ENCODE results near the gene ZDHHC24. TPM values are rescaled to one million over a fixed set of nuclear protein-coding genes. Genes with fewer than 3 reads are reported as not detected.

ZDHHC24 gene
- total RNA-seq, 1 experiment from 2014 or later: 29.5 TPM

- Histone ChIP-seq H3K4me3 (ENCODE audit: low read depth in 2 of 2, low read length in 2 of 2) (no peak overlapping the region), H3K27ac (ENCODE audit: low read length) (no peak overlapping the region), H3K27me3 (ENCODE audit: control insufficient read depth, insufficient read depth, low read length) (no peaks in the 10 kb centered on the region), H3K36me3 (ENCODE audit: control insufficient read depth, insufficient read depth, low read length) (no peaks in the 10 kb centered on the region), H3K4me1 (ENCODE audit: control insufficient read depth, insufficient read depth, low read length) (no peaks in the 10 kb centered on the region), H3K9me3 (ENCODE audit: control insufficient read depth, insufficient read depth, low read depth, low read length) (no peaks in the 10 kb centered on the region)
- in situ Hi-C loops (cut with HindIII; ENCODE audit: low pct_unique_long_range_greater_than_20kb, low sequenced_read_pairs): no loop called here
- no peak for ATAC-seq
- TF ChIP-seq SIN3A (IDR thresholded peaks at IDR 0.05; ENCODE audit: borderline replicate concordance, insufficient read depth, low read depth, low read length) (no peak), REST (IDR thresholded peaks at IDR 0.05; ENCODE audit: insufficient read depth in 1 of 2, low read depth in 2 of 2, low read length in 1 of 2) (no peak), CTCF (IDR thresholded peaks at IDR 0.05) (no peak), POLR2AphosphoS5 (IDR thresholded peaks at IDR 0.05; ENCODE audit: low read depth, low read length) (no peak), TCF7L2 (IDR thresholded peaks at IDR 0.05; ENCODE audit: low read depth, low read length) (no peak)
- intact Hi-C loops (cut with micrococcal nuclease; ENCODE audit: unreplicated experiment): loop anchor here (10.0 kb wide), 1 partner anchor 104 kb away; the partner anchor contains the start of gene RBM4B
- CTCF ChIA-PET: no interaction called here
- DNase-seq (ENCODE audit: low read depth, low spot score): no peak
- no TSS peak for BruUV-seq (replicated peaks)
- POLR2A ChIA-PET: no interaction called here
Observed at GRCh38 chr11:66570850-66571180, 25.0 kb upstream of the ZDHHC24 start.

GRCh38 chr11:66570079-66570849, 24.4 kb upstream of the ZDHHC24 start:
- Histone ChIP-seq H3K4me1 (ENCODE audit: control insufficient read depth, insufficient read depth, low read length) (no peaks in the 10 kb centered on the region), H3K4me3 (ENCODE audit: low read depth in 2 of 2, low read length in 2 of 2) (no peak overlapping the region), H3K27me3 (ENCODE audit: control insufficient read depth, insufficient read depth, low read length) (no peaks in the 10 kb centered on the region), H3K9me3 (ENCODE audit: control insufficient read depth, insufficient read depth, low read depth, low read length) (no peaks in the 10 kb centered on the region), H3K36me3 (ENCODE audit: control insufficient read depth, insufficient read depth, low read length) (no peaks in the 10 kb centered on the region), H3K27ac (ENCODE audit: low read length) (no peak overlapping the region)
- TF ChIP-seq SIN3A (IDR thresholded peaks at IDR 0.05; ENCODE audit: borderline replicate concordance, insufficient read depth, low read depth, low read length) (no peak), POLR2AphosphoS5 (IDR thresholded peaks at IDR 0.05; ENCODE audit: low read depth, low read length) (no peak), CTCF (IDR thresholded peaks at IDR 0.05) (no peak), REST (IDR thresholded peaks at IDR 0.05; ENCODE audit: insufficient read depth in 1 of 2, low read depth in 2 of 2, low read length in 1 of 2) (no peak), TCF7L2 (IDR thresholded peaks at IDR 0.05; ENCODE audit: low read depth, low read length) (no peak)
- DNase-seq (ENCODE audit: low read depth, low spot score) (no peak), ATAC-seq (no peak)
- in situ Hi-C loops (cut with HindIII; ENCODE audit: low pct_unique_long_range_greater_than_20kb, low sequenced_read_pairs) (no loop called here), intact Hi-C loops (cut with micrococcal nuclease; ENCODE audit: unreplicated experiment) (loop anchor here (10.0 kb wide), 1 partner anchor 105 kb away; the partner anchor contains the start of gene RBM4B)
- POLR2A ChIA-PET: no interaction called here
- no TSS peak for BruUV-seq (replicated peaks)
- CTCF ChIA-PET: interaction anchor here (0.6 kb wide), 2 partner anchors 104 to 232 kb away, joined by 6 to 8 read pairs; partner anchors contain the start of gene PELI3

Measured in Panc1 (cell line).